ENCODE results near the gene ACKR1. TPM values are rescaled to one million over a fixed set of nuclear protein-coding genes. Genes with fewer than 3 reads are reported as not detected.

The ACKR1 gene
- total and polyA plus RNA-seq, 4 donors, result 3.5 to 26.8 (median 13.9) TPM

DNA sequence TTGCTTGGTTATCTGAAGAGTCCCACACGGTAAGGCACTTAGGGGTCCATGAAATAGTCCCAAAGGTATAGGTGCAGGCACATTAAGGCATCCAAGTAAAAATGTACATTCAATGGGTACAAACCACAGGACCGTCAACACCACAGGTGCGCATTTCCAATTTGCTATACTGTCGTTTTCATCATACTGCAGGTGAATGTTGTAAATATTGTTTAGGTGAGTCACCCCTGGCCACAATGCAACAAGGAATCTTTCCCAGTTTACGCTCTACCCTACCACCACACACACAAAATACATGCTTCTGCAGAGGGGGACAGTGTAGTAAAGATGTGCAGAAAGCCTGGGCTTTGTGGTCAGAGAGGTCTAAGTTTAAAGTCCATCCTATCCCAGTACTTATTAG lies 19.6 kb upstream of the ACKR1 start:
- no peaks in the 10 kb centered on the region for H3K27me3 ChIP-seq (ENCODE audit: control insufficient read depth, insufficient read depth, low read length)
- H3K4me3 ChIP-seq (ENCODE audit: low read depth, low read length), result no peak overlapping the region
- peaks cover 13% of the 10 kb centered on the region for H3K4me1 ChIP-seq (ENCODE audit: control insufficient read depth, insufficient read depth, low read length)
- no peak for DNase-seq (ENCODE audit: low read depth in 4 of 6, low spot score in 6 of 6)
- H3K27ac ChIP-seq (ENCODE audit: low read depth, low read length), result no peak overlapping the region
- 80% methylated on average over 1 of the region's 5 CpGs for WGBS (ENCODE audit: insufficient coverage)
- peaks cover 4% of the 10 kb centered on the region for H3K36me3 ChIP-seq (ENCODE audit: control insufficient read depth, insufficient read depth, low read length)
- H3K9me3 ChIP-seq (ENCODE audit: control insufficient read depth, insufficient read depth, low read length), result no peaks in the 10 kb centered on the region

GRCh38 chr1:159187033-159187432 lies 17.6 kb upstream of the ACKR1 start:
- peaks cover 4% of the 10 kb centered on the region for H3K36me3 ChIP-seq (ENCODE audit: control insufficient read depth, insufficient read depth, low read length)
- peak in 2 of 6 donors; percentile 59 to 75 for DNase-seq (ENCODE audit: low read depth in 4 of 6, low spot score in 6 of 6)
- no peak overlapping the region for H3K27ac ChIP-seq (ENCODE audit: low read depth, low read length)
- H3K9me3 ChIP-seq (ENCODE audit: control insufficient read depth, insufficient read depth, low read length), result no peaks in the 10 kb centered on the region
- WGBS (ENCODE audit: insufficient coverage), result no CpG with 5 or more reads among the region's 3 CpGs
- peaks cover 8% of the 10 kb centered on the region for H3K4me1 ChIP-seq (ENCODE audit: control insufficient read depth, insufficient read depth, low read length)
- H3K4me3 ChIP-seq (ENCODE audit: low read depth, low read length), result no peak overlapping the region
- no peaks in the 10 kb centered on the region for H3K27me3 ChIP-seq (ENCODE audit: control insufficient read depth, insufficient read depth, low read length)

GRCh38 chr1:159187647-159188374 lies 16.9 kb upstream of the ACKR1 start:
- peak overlapping the region; percentile 26 for H3K4me3 ChIP-seq (ENCODE audit: low read depth, low read length)
- H3K27me3 ChIP-seq (ENCODE audit: control insufficient read depth, insufficient read depth, low read length), result no peaks in the 10 kb centered on the region
- H3K27ac ChIP-seq (ENCODE audit: low read depth, low read length), result peak overlapping the region; percentile 2
- no peak for DNase-seq (ENCODE audit: low read depth in 4 of 6, low spot score in 6 of 6)
- peaks cover 8% of the 10 kb centered on the region for H3K4me1 ChIP-seq (ENCODE audit: control insufficient read depth, insufficient read depth, low read length)
- WGBS (ENCODE audit: insufficient coverage), result 18% methylated on average over 9 of the region's 14 CpGs
- H3K36me3 ChIP-seq (ENCODE audit: control insufficient read depth, insufficient read depth, low read length), result peaks cover 9% of the 10 kb centered on the region
- H3K9me3 ChIP-seq (ENCODE audit: control insufficient read depth, insufficient read depth, low read length), result no peaks in the 10 kb centered on the region

- Histone ChIP-seq H3K27me3 (ENCODE audit: control insufficient read depth, insufficient read depth, low read length) (no peaks in the 10 kb centered on the region), H3K27ac (ENCODE audit: low read depth, low read length) (no peak overlapping the region), H3K4me1 (ENCODE audit: control insufficient read depth, insufficient read depth, low read length) (peaks cover 8% of the 10 kb centered on the region), H3K9me3 (ENCODE audit: control insufficient read depth, insufficient read depth, low read length) (no peaks in the 10 kb centered on the region), H3K4me3 (ENCODE audit: low read depth, low read length) (peak overlapping the region; percentile 26), H3K36me3 (ENCODE audit: control insufficient read depth, insufficient read depth, low read length) (peaks cover 14% of the 10 kb centered on the region)
- DNase-seq (ENCODE audit: low read depth in 4 of 6, low spot score in 6 of 6), result peak in 2 of 6 donors; percentile 90
- 1% methylated on average over 24 of the region's 24 CpGs for WGBS (ENCODE audit: insufficient coverage)
Observed at GRCh38 chr1:159188375-159188788, 16.3 kb upstream of the ACKR1 start.

- peaks cover 11% of the 10 kb centered on the region for H3K4me1 ChIP-seq (ENCODE audit: control insufficient read depth, insufficient read depth, low read length)
- 86% methylated on average over 2 of the region's 2 CpGs for WGBS (ENCODE audit: insufficient coverage)
- no peaks in the 10 kb centered on the region for H3K27me3 ChIP-seq (ENCODE audit: control insufficient read depth, insufficient read depth, low read length)
- no peaks in the 10 kb centered on the region for H3K9me3 ChIP-seq (ENCODE audit: control insufficient read depth, insufficient read depth, low read length)
- no peak for DNase-seq (ENCODE audit: low read depth in 4 of 6, low spot score in 6 of 6)
- H3K4me3 ChIP-seq (ENCODE audit: low read depth, low read length), result no peak overlapping the region
- peaks cover 23% of the 10 kb centered on the region for H3K36me3 ChIP-seq (ENCODE audit: control insufficient read depth, insufficient read depth, low read length)
- no peak overlapping the region for H3K27ac ChIP-seq (ENCODE audit: low read depth, low read length)
Observed at GRCh38 chr1:159190441-159190840, 14.2 kb upstream of the ACKR1 start.

GRCh38 chr1:159196543-159196942 lies 8.1 kb upstream of the ACKR1 start:
- Histone ChIP-seq H3K27ac (ENCODE audit: low read depth, low read length) (no peak overlapping the region), H3K4me3 (ENCODE audit: low read depth, low read length) (no peak overlapping the region), H3K27me3 (ENCODE audit: control insufficient read depth, insufficient read depth, low read length) (no peaks in the 10 kb centered on the region), H3K9me3 (ENCODE audit: control insufficient read depth, insufficient read depth, low read length) (no peaks in the 10 kb centered on the region), H3K36me3 (ENCODE audit: control insufficient read depth, insufficient read depth, low read length) (peaks cover 68% of the 10 kb centered on the region), H3K4me1 (ENCODE audit: control insufficient read depth, insufficient read depth, low read length) (peaks cover 13% of the 10 kb centered on the region)
- 82% methylated on average over 2 of the region's 5 CpGs for WGBS (ENCODE audit: insufficient coverage)
- no peak for DNase-seq (ENCODE audit: low read depth in 4 of 6, low spot score in 6 of 6)

DNA sequence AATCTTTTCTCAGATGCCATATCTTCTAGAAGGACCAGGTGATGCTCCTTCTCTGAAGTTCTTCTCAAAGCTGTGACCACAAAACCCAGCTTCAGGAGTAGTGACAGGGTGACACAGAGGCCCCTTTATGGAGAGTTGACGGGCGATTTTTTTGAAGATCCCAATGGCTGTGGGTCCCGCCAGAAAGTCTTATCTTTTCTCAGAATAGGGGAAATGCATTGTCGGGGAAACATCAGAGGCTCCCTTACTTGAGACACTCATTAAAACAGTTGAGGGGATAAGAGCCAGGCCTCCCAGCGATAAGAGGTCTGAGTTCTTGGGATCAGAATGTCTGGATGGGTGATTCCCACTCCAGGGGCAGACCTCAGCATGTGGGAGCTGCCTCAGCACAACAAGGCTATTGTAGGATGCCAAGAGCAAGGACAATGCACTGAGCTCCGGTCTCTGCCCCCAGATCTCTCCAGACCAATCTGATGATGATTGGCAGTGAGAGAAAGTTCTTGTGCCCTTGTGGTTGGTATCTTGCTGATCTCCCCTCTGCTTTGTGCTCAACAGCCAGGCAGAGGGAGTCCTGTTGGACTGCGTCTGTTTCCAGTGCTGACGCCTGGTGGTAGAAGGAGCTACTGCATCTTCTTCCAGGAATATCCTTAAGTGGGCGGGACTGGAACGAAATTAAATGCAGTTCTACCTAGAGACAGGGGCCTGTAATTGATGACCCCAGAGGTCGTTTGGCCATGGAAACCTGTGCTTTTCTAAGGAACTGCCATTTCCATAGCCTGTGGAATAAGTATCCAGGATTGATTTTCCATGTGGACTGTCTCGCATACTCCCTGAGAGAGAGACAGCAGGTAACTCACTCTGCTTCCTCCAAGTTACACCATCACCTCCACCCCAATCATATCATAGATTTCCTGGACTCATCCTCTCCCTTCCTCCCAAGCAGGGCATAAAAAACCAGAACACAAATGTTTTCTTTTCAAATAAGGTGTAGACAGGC lies 6.8 kb upstream of the ACKR1 start:
- 25% methylated on average over 7 of the region's 12 CpGs for WGBS (ENCODE audit: insufficient coverage)
- Histone ChIP-seq H3K9me3 (ENCODE audit: control insufficient read depth, insufficient read depth, low read length) (no peaks in the 10 kb centered on the region), H3K27ac (ENCODE audit: low read depth, low read length) (no peak overlapping the region), H3K27me3 (ENCODE audit: control insufficient read depth, insufficient read depth, low read length) (no peaks in the 10 kb centered on the region), H3K4me1 (ENCODE audit: control insufficient read depth, insufficient read depth, low read length) (peaks cover 24% of the 10 kb centered on the region), H3K36me3 (ENCODE audit: control insufficient read depth, insufficient read depth, low read length) (peaks cover 75% of the 10 kb centered on the region), H3K4me3 (ENCODE audit: low read depth, low read length) (no peak overlapping the region)
- peak in 5 of 6 donors; percentile 70 to 95 (median 81) for DNase-seq (ENCODE audit: low read depth in 4 of 6, low spot score in 6 of 6)

- no peak for DNase-seq (ENCODE audit: low read depth in 4 of 6, low spot score in 6 of 6)
- peaks cover 64% of the 10 kb centered on the region for H3K36me3 ChIP-seq (ENCODE audit: control insufficient read depth, insufficient read depth, low read length)
- 84% methylated on average over 4 of the region's 5 CpGs for WGBS (ENCODE audit: insufficient coverage)
- H3K4me1 ChIP-seq (ENCODE audit: control insufficient read depth, insufficient read depth, low read length), result peaks cover 28% of the 10 kb centered on the region
- no peak overlapping the region for H3K27ac ChIP-seq (ENCODE audit: low read depth, low read length)
- no peak overlapping the region for H3K4me3 ChIP-seq (ENCODE audit: low read depth, low read length)
- H3K27me3 ChIP-seq (ENCODE audit: control insufficient read depth, insufficient read depth, low read length), result no peaks in the 10 kb centered on the region
- H3K9me3 ChIP-seq (ENCODE audit: control insufficient read depth, insufficient read depth, low read length), result no peaks in the 10 kb centered on the region
Observed at GRCh38 chr1:159199901-159200300, 4.8 kb upstream of the ACKR1 start.

GRCh38 chr1:159200769-159201168 lies 3.9 kb upstream of the ACKR1 start:
- no peak overlapping the region for H3K27ac ChIP-seq (ENCODE audit: low read depth, low read length)

More at GRCh38 chr1:159200769-159201168, 3.9 kb upstream of the ACKR1 start:
- DNase-seq (ENCODE audit: low read depth in 4 of 6, low spot score in 6 of 6), result no peak
- H3K9me3 ChIP-seq (ENCODE audit: control insufficient read depth, insufficient read depth, low read length), result no peaks in the 10 kb centered on the region
- H3K36me3 ChIP-seq (ENCODE audit: control insufficient read depth, insufficient read depth, low read length), result peaks cover 62% of the 10 kb centered on the region
- H3K27me3 ChIP-seq (ENCODE audit: control insufficient read depth, insufficient read depth, low read length), result no peaks in the 10 kb centered on the region
- peaks cover 28% of the 10 kb centered on the region for H3K4me1 ChIP-seq (ENCODE audit: control insufficient read depth, insufficient read depth, low read length)
- H3K4me3 ChIP-seq (ENCODE audit: low read depth, low read length), result no peak overlapping the region
- 67% methylated on average over 9 of the region's 18 CpGs for WGBS (ENCODE audit: insufficient coverage)
